ENCODE measurements around the gene ENG.

The ENG gene

GRCh38 chr9:127770905-127771569 lies 83.4 kb downstream of the ENG start:
- DNase-seq, result peak; percentile 79 to 91

GRCh38 chr9:127770583-127770904 lies 83.9 kb downstream of the ENG start:
- DNase-seq, result no peak

- no peak for DNase-seq
These were observed 84.4 kb downstream of the ENG start for GRCh38 chr9:127769929-127770582.

GRCh38 chr9:127769101-127769500 lies 85.4 kb downstream of the ENG start:
- DNase-seq, result no peak

GRCh38 chr9:127768698-127769097 lies 85.8 kb downstream of the ENG start:
- DNase-seq, result no peak

- no peak for DNase-seq
These were observed 86.5 kb downstream of the ENG start for GRCh38 chr9:127767909-127768331.

- DNase-seq, result no peak
These were observed 87.0 kb downstream of the ENG start for GRCh38 chr9:127767410-127767809.

- DNase-seq, result no peak
These were observed 89.0 kb downstream of the ENG start for GRCh38 chr9:127765418-127765817.

Data from NCI-H446 (cell line).